ENCODE data around the gene QSER1. TPM values are rescaled to one million over a fixed set of nuclear protein-coding genes. Genes with fewer than 3 reads are reported as not detected.
A peak's percentile ranks its signal among the peaks of the same experiment; 100 is the strongest.

QSER1 gene
- total and polyA plus RNA-seq, 12 donors: 2.5 to 23.8 (median 19.2) TPM

DNA sequence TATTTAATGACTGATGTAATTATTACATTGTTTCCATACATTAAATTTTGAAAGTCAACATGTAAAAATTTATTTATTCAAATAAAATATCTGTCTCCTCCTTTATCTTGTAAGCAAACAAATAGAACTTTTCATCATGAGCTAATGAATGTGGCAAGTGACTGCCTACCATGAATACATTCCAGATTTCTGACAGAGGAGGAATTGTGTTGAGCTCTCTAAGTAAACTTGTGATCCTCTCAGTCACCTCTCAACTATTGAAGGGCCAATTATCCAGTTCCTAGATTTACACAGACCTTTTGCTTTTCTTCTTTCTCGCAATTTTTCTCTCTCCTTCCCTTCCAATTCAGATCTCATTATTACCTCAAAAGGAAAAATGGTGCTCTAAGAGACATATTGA lies 41.4 kb upstream of the QSER1 start:
- no peak overlapping the region for H3K27ac ChIP-seq
- H3K36me3 ChIP-seq: no peaks in the 10 kb centered on the region
- intact Hi-C loops (cut with DNase I): no loop called here
- 68 to 88% methylated on average over 1 of the region's 1 CpG for WGBS, 2 donors
- TF ChIP-seq, protein P1, sequence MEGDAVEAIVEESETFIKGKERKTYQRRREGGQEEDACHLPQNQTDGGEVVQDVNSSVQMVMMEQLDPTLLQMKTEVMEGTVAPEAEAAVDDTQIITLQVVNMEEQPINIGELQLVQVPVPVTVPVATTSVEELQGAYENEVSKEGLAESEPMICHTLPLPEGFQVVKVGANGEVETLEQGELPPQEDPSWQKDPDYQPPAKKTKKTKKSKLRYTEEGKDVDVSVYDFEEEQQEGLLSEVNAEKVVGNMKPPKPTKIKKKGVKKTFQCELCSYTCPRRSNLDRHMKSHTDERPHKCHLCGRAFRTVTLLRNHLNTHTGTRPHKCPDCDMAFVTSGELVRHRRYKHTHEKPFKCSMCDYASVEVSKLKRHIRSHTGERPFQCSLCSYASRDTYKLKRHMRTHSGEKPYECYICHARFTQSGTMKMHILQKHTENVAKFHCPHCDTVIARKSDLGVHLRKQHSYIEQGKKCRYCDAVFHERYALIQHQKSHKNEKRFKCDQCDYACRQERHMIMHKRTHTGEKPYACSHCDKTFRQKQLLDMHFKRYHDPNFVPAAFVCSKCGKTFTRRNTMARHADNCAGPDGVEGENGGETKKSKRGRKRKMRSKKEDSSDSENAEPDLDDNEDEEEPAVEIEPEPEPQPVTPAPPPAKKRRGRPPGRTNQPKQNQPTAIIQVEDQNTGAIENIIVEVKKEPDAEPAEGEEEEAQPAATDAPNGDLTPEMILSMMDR (IDR thresholded peaks at IDR 0.05): no peak
- DNase-seq: no peak
- no peak overlapping the region for H3K4me3 ChIP-seq
- peaks cover 0 to 17% (median 0%) of the 10 kb centered on the region in 9 donors for H3K4me1 ChIP-seq
- H3K9me3 ChIP-seq: peaks cover 0 to 11% (median 0%) of the 10 kb centered on the region in 11 donors
- peaks cover 0 to 11% (median 0%) of the 10 kb centered on the region in 7 donors for H3K27me3 ChIP-seq
- no peak for ATAC-seq

DNA sequence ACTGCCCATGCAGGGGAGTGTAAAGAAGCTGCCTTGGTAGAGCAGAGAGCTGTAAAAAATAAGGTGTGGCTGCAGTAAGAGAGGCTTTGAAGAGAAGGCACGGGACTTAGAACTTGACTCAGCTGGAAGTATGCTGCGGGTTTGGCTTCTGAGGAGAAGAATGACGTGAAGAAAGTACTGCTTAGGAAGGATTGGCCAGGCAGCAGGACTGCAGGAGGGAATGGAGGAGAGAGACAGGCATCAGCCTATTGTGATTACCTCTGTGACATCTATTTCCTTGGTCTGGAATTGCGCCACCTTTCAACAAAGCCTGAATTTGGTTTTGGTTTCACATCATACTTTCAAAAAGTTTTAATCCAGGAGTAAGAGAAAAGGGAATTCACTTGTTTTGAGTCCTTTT lies 40.4 kb upstream of the QSER1 start:
- TF ChIP-seq, protein P1 (IDR thresholded peaks at IDR 0.05): no peak
- H3K4me3 ChIP-seq: no peak overlapping the region
- no peak for DNase-seq
- intact Hi-C loops (cut with DNase I): no loop called here
- H3K27me3 ChIP-seq: peaks cover 0 to 11% (median 0%) of the 10 kb centered on the region in 7 donors
- peaks cover 0 to 13% (median 0%) of the 10 kb centered on the region in 9 donors for H3K4me1 ChIP-seq
- no peak for ATAC-seq
- H3K9me3 ChIP-seq: peaks cover 0 to 9% (median 0%) of the 10 kb centered on the region in 11 donors
- 66 to 72% methylated on average over 4 of the region's 4 CpGs for WGBS, 2 donors
- H3K27ac ChIP-seq: no peak overlapping the region
- no peaks in the 10 kb centered on the region for H3K36me3 ChIP-seq

DNA sequence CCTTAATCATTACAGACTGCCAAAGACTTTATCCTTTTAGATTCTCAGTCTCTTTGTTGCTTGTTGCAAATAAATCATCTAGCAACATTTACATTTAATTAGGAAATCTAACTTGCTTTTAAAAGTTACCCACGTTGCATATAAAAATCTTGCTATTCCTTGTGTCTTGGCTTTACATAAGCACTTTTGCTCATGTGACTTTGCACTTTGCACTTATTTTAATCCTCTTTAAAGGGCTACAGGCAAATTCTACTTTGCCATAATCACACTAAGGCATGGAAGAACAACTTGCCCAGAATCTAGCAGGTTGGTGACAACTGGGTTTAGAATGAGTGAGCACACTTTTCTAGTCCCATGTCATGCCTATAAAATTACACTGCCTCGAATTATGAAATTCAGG lies 37.0 kb upstream of the QSER1 start:
- 63 to 65% methylated on average over 2 of the region's 2 CpGs for WGBS, 2 donors
- intact Hi-C loops (cut with DNase I): no loop called here
- Histone ChIP-seq H3K4me3 (no peak overlapping the region), H3K27ac (no peak overlapping the region), H3K27me3 (peaks cover 0 to 14% (median 0%) of the 10 kb centered on the region in 7 donors), H3K36me3 (no peaks in the 10 kb centered on the region), H3K4me1 (no peaks in the 10 kb centered on the region), H3K9me3 (no peaks in the 10 kb centered on the region)
- ATAC-seq: no peak
- TF ChIP-seq, protein P1 (IDR thresholded peaks at IDR 0.05): no peak
- DNase-seq: no peak

DNA sequence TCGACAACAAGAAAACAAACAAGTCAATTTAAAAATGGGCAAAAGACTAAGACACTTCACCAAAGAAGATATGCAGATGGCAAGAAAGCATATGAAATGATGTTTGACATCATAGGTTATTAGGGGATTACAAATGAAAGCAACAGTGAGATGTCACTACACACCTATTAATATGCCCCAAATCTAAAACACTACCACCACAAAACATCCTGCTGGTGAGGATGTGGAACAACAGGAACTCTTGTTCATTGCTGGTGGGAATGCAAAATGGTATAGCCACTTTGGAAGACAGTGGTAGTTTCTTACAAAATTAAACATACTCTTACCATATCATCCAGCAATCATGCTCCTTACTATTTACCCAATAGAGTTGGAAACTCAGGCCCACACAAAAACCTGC lies 33.9 kb upstream of the QSER1 start:
- ATAC-seq (no peak), DNase-seq (no peak)
- intact Hi-C loops (cut with DNase I): no loop called here
- H3K4me1 ChIP-seq: no peaks in the 10 kb centered on the region
- 74 to 84% methylated on average over 1 of the region's 1 CpG for WGBS, 2 donors
- TF ChIP-seq, protein P1 (IDR thresholded peaks at IDR 0.05): peak in 1 of 9 donors; percentile 10
- H3K27ac ChIP-seq: no peak overlapping the region
- H3K27me3 ChIP-seq: peaks cover 0 to 20% (median 0%) of the 10 kb centered on the region in 7 donors
- H3K4me3 ChIP-seq: no peak overlapping the region
- H3K9me3 ChIP-seq: no peaks in the 10 kb centered on the region
- no peaks in the 10 kb centered on the region for H3K36me3 ChIP-seq
